ENCODE measurements around the gene GPC3. TPM values are rescaled to one million over a fixed set of nuclear protein-coding genes. Genes with fewer than 3 reads are reported as not detected.

GPC3 gene
- total and polyA plus RNA-seq, 2 of the 4 experiments (the other 2 are of a cell fraction), result not detected

DNA sequence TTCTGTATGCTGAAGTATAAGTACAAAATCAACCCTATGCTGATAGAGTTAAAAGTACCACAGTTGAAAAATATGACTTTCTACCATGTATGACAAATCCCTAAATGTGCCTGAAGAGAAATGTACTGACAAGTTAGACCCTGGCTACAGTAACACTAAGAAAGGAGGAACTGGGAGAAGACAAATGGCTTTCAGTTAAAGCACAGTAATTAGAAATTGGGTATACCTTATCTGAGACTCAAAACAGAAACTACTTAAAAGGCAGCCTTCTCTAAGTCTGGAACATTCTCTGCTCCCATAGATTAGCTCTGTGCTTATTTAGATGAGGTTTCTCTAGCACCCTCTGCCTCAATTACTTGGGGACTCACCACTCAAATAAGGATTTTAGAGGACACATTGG, 189.1 kb downstream of the GPC3 start:
- no peak overlapping the region for H4K91ac ChIP-seq (ENCODE audit: insufficient read depth, low read depth, low read length)
- H3K4ac ChIP-seq (ENCODE audit: low read depth, low read length), result no peak overlapping the region
- no peak overlapping the region for H3K27ac ChIP-seq (ENCODE audit: insufficient read depth, low read length)
- no peaks in the 10 kb centered on the region; the same call in 1 of the 2 replicates for H3K27me3 ChIP-seq (ENCODE audit: control insufficient read depth, insufficient read depth, low read length)
- in situ Hi-C loops (cut with MboI; ENCODE audit: low sequenced_read_pairs), result no loop called here
- intact Hi-C loops (cut with micrococcal nuclease), result no loop called here
- no peak overlapping the region for H2BK5ac ChIP-seq (ENCODE audit: low read depth, low read length, poor library complexity, severe bottlenecking)
- no peaks in the 10 kb centered on the region for H3K9me3 ChIP-seq (ENCODE audit: control insufficient read depth, insufficient read depth, low read length)
- H2BK15ac ChIP-seq (ENCODE audit: low read depth, low read length), result no peak overlapping the region
- H3K36me3 ChIP-seq (ENCODE audit: control insufficient read depth, insufficient read depth, low read length), result no peaks in the 10 kb centered on the region
- H2BK120ac ChIP-seq (ENCODE audit: low read depth, low read length), result no peak overlapping the region
- no TSS peak for BruUV-seq (replicated peaks)
- dilution Hi-C loops (cut with HindIII; ENCODE audit: low sequenced_read_pairs, unreplicated experiment), result no loop called here
- no peak overlapping the region for H4K8ac ChIP-seq (ENCODE audit: low read depth in 2 of 2, low read length in 2 of 2)
- no peaks in the 10 kb centered on the region for H3K79me1 ChIP-seq (ENCODE audit: low read depth in 1 of 2, low read length in 2 of 2)
- H2AFZ ChIP-seq (replicated peaks; ENCODE audit: low read length, poor library complexity), result no peak overlapping the region
- no peak overlapping the region for H3K4me3 ChIP-seq (ENCODE audit: insufficient read depth, low read depth, low read length)
- DNase-seq (no peak), ATAC-seq (ENCODE audit: low read depth) (no peak)
- no peaks in the 10 kb centered on the region for H4K20me1 ChIP-seq (ENCODE audit: insufficient read depth, low read length)
- no peak overlapping the region for H3K56ac ChIP-seq (ENCODE audit: extremely low read depth, insufficient read depth, low read length)
- H2AK9ac ChIP-seq (replicated peaks; ENCODE audit: low read depth, low read length, poor library complexity), result no peak overlapping the region
- no peak overlapping the region for H3K9ac ChIP-seq (ENCODE audit: low read depth, low read length)
- no peak overlapping the region for H3K23ac ChIP-seq (ENCODE audit: low read depth, low read length)
- H3K14ac ChIP-seq (replicated peaks; ENCODE audit: low read depth, low read length), result no peak overlapping the region
- no peak overlapping the region for H3K4me2 ChIP-seq (ENCODE audit: low read depth, low read length)
- H2AK5ac ChIP-seq (ENCODE audit: low read depth, low read length), result no peak overlapping the region
- ChIA-PET POLR2A (ENCODE audit: unreplicated experiment) (no interaction called here), CTCF (no interaction called here)
- no peak for TF ChIP-seq POLR2A (IDR thresholded peaks at IDR 0.05; ENCODE audit: low read depth, low read length)
- TF ChIP-seq MAFK (IDR thresholded peaks at IDR 0.05; ENCODE audit: low read depth, low read length), result no peak
- no peak for TF ChIP-seq RCOR1 (IDR thresholded peaks at IDR 0.05; ENCODE audit: insufficient replicate concordance, low read length)
- TF ChIP-seq FOS (IDR thresholded peaks at IDR 0.05; ENCODE audit: low read depth, low read length), result no peak
- TF ChIP-seq ELK1 (IDR thresholded peaks at IDR 0.05; ENCODE audit: borderline replicate concordance, low read depth, low read length), result no peak
- TF ChIP-seq RAD21 (IDR thresholded peaks at IDR 0.05; ENCODE audit: low read length), result no peak
- no peak for TF ChIP-seq CHD1 (IDR thresholded peaks at IDR 0.05; ENCODE audit: low read depth, low read length)
- no peak for TF ChIP-seq RFX5 (IDR thresholded peaks at IDR 0.05; ENCODE audit: low read depth, low read length)
- TF ChIP-seq, protein P1, sequence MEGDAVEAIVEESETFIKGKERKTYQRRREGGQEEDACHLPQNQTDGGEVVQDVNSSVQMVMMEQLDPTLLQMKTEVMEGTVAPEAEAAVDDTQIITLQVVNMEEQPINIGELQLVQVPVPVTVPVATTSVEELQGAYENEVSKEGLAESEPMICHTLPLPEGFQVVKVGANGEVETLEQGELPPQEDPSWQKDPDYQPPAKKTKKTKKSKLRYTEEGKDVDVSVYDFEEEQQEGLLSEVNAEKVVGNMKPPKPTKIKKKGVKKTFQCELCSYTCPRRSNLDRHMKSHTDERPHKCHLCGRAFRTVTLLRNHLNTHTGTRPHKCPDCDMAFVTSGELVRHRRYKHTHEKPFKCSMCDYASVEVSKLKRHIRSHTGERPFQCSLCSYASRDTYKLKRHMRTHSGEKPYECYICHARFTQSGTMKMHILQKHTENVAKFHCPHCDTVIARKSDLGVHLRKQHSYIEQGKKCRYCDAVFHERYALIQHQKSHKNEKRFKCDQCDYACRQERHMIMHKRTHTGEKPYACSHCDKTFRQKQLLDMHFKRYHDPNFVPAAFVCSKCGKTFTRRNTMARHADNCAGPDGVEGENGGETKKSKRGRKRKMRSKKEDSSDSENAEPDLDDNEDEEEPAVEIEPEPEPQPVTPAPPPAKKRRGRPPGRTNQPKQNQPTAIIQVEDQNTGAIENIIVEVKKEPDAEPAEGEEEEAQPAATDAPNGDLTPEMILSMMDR (conservative IDR thresholded peaks at IDR 0.05; ENCODE audit: low read depth, low read length), result no peak
- no peak for TF ChIP-seq MXI1 (IDR thresholded peaks at IDR 0.05; ENCODE audit: borderline replicate concordance, low read depth, low read length)
- TF ChIP-seq SMC3 (IDR thresholded peaks at IDR 0.05; ENCODE audit: low read depth, low read length), result no peak
- TF ChIP-seq MAZ (IDR thresholded peaks at IDR 0.05; ENCODE audit: borderline replicate concordance, low read depth, low read length), result no peak
- TF ChIP-seq CEBPB (IDR thresholded peaks at IDR 0.05; ENCODE audit: low read depth, low read length), result no peak
- TF ChIP-seq, protein P2, sequence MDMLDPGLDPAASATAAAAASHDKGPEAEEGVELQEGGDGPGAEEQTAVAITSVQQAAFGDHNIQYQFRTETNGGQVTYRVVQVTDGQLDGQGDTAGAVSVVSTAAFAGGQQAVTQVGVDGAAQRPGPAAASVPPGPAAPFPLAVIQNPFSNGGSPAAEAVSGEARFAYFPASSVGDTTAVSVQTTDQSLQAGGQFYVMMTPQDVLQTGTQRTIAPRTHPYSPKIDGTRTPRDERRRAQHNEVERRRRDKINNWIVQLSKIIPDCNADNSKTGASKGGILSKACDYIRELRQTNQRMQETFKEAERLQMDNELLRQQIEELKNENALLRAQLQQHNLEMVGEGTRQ (IDR thresholded peaks at IDR 0.05; ENCODE audit: low read depth, low read length), result no peak
- no peak for TF ChIP-seq NFE2L2 (IDR thresholded peaks at IDR 0.05; ENCODE audit: low read depth, low read length)
- no peak for TF ChIP-seq BHLHE40 (IDR thresholded peaks at IDR 0.05; ENCODE audit: low read depth, low read length)
- H3K4me1 ChIP-seq (ENCODE audit: control insufficient read depth, insufficient read depth, low read length), result no peaks in the 10 kb centered on the region
- no peak overlapping the region for H2BK20ac ChIP-seq (ENCODE audit: low read depth, low read length)
- H3K9me1 ChIP-seq (ENCODE audit: insufficient read depth, low read length), result no peaks in the 10 kb centered on the region
- H4K5ac ChIP-seq (ENCODE audit: low read depth, low read length), result no peak overlapping the region
- no peak overlapping the region for H3K18ac ChIP-seq (ENCODE audit: low read depth, low read length)

Data from IMR-90 (cell line).